HepG2 (cell line): ENCODE results near the gene APOLD1. TPM values are rescaled to one million over a fixed set of nuclear protein-coding genes. Genes with fewer than 3 reads are reported as not detected.

Experiments
- ATAC-seq: fragments of 200-7000 bp; cut with Tn5 transposase; 3 replicates; pipeline ENCODE4 v1.9.1; 2020; ENCODE audit warnings: mild to moderate bottlenecking, moderate library complexity
- BruUV-seq: library from RNA; stranded (reverse); fragments of 400-500 nt; replicated peaks from 2 replicates; lab custom pipeline; 2021; lab: Mats Ljungman, UMichigan
- CTCF ChIA-PET: fragments of 300-600 bp; formaldehyde crosslinking; extraction: SDS; loops from one replicate; lab custom pipeline; 2021; ENCODE audit warnings: low total read pairs, inconsistent platforms, low intra/inter-chr PET ratio; lab: Yijun Ruan, JAX
- POLR2A ChIA-PET: fragments of 350-600 bp; sonication (Branson Sonifier 250); formaldehyde crosslinking; loops from one replicate; lab custom pipeline; 2020; ENCODE audit warnings: antibody characterized with exemption, inconsistent platforms; lab: Yijun Ruan, JAX
- DNase-seq: peaks from one replicate; pipeline ENCODE4 v3.0.0-alpha.2; 2015; ENCODE audit warnings: low spot score
- FAIRE-seq: peaks from 3 replicates; lab custom pipeline; 2011; peaks lifted over from hg19 to GRCh38; lab: Jason Lieb, UNC
- H2AFZ ChIP-seq: one replicate; pipeline ENCODE4 v1.6.1; 2011; ENCODE audit warnings: low read length, inconsistent platforms
- H3K27ac ChIP-seq: fragments of 300-600 bp; 3 replicates; pipeline ENCODE4 v1.8.0; 2011; ENCODE audit warnings: mixed run types, mild to moderate bottlenecking, mixed read lengths, low read length, inconsistent platforms; ENCODE audit not compliant: insufficient read depth; ENCODE audit errors: extremely low read length
- H3K27me3 ChIP-seq, 2 experiments: fragments of 200-600 bp in 1 of 2; 2 replicates in 1 of 2; 3 replicates in 1 of 2; pipeline versions ENCODE4 v1.6.0 to v1.8.0; 2011; ENCODE audit warnings: low read length in 2 of 2, mild to moderate bottlenecking in 2 of 2, moderate library complexity in 2 of 2, inconsistent platforms in 1 of 2; ENCODE audit not compliant: insufficient read depth in 2 of 2, control insufficient read depth in 1 of 2
- H3K36me3 ChIP-seq, 2 experiments: fragments of 200-600 bp in 1 of 2; replicated peaks in 1 of 2; 2 replicates in 1 of 2; 3 replicates in 1 of 2; pipeline versions ENCODE4 v1.5.1 to v1.8.0; 2011; ENCODE audit warnings: low read length in 2 of 2, inconsistent platforms in 1 of 2; ENCODE audit not compliant: insufficient read depth in 2 of 2, control insufficient read depth in 1 of 2
- H3K4me1 ChIP-seq: 2 replicates; pipeline ENCODE4 v1.5.1; 2012; ENCODE audit warnings: low read length, inconsistent platforms; ENCODE audit not compliant: insufficient read depth
- H3K4me2 ChIP-seq: 2 replicates; pipeline ENCODE4 v1.6.0; 2011; ENCODE audit warnings: low read depth, low read length, inconsistent platforms
- H3K4me3 ChIP-seq, 3 experiments: fragments of 200-600 bp in 1 of 3; sonication (generic), shearing (Covaris generic) in 1 of 3; replicated peaks in 1 of 3; 2 replicates each; pipeline ENCODE4 v1.5.1; 2011 to 2016; ENCODE audit warnings: low read length in 3 of 3, inconsistent platforms in 2 of 3, low read depth in 2 of 3, mild to moderate bottlenecking in 2 of 3, control low read depth in 1 of 3, mixed read lengths in 1 of 3; ENCODE audit not compliant: insufficient read depth in 1 of 3
- H3K79me2 ChIP-seq: one replicate; pipeline ENCODE4 v1.6.1; 2011; ENCODE audit warnings: low read length, inconsistent platforms; ENCODE audit not compliant: insufficient read depth
- H3K9ac ChIP-seq: 2 replicates; pipeline ENCODE4 v1.6.0; 2011; ENCODE audit warnings: mild to moderate bottlenecking, low read depth, low read length, inconsistent platforms; ENCODE audit not compliant: insufficient read depth
- H3K9me3 ChIP-seq: 2 replicates; pipeline ENCODE4 v1.5.1; 2012; ENCODE audit warnings: mild to moderate bottlenecking, low read length
- H4K20me1 ChIP-seq: 2 replicates; pipeline ENCODE4 v1.6.0; 2011; ENCODE audit warnings: inconsistent platforms, mild to moderate bottlenecking, low read length, moderate library complexity; ENCODE audit not compliant: insufficient read depth
- ERF ChIP-seq: IDR thresholded peaks from 2 replicates; pipeline ENCODE4 v1.6.1; 2018; ENCODE audit warnings: missing biosample characterization, missing genetic modification reagents
- FOXA3 ChIP-seq: IDR thresholded peaks from 2 replicates; pipeline ENCODE4 v1.6.1; 2016; ENCODE audit warnings: missing genetic modification reagents, missing compliant biosample characterization
- NFAT5 ChIP-seq: sonication (generic); formaldehyde crosslinking; IDR thresholded peaks from 2 replicates; pipeline ENCODE4 v1.4.0; 2020; ENCODE audit warnings: missing genetic modification reagents
- NFIC ChIP-seq: IDR thresholded peaks from 2 replicates; pipeline ENCODE4 v1.6.1; 2012; ENCODE audit warnings: mild to moderate bottlenecking, low read length, inconsistent platforms
- SAFB2 ChIP-seq: sonication (generic); formaldehyde crosslinking; IDR thresholded peaks from 2 replicates; pipeline ENCODE4 v1.5.1; 2020; ENCODE audit warnings: missing genetic modification reagents, low read depth, mild to moderate bottlenecking, borderline replicate concordance
- SOX13 ChIP-seq, 3 experiments: fragments of 450-650 bp in 1 of 3; sonication (generic) in 1 of 3; formaldehyde crosslinking in 1 of 3; IDR thresholded peaks in 2 of 3; conservative IDR thresholded peaks in 1 of 3; 2 replicates each; pipeline versions ENCODE4 v1.5.0 to v1.6.1; 2016 to 2020; ENCODE audit warnings: antibody characterized with exemption in 1 of 3, mild to moderate bottlenecking in 1 of 3, missing compliant biosample characterization in 1 of 3, missing genetic modification reagents in 1 of 3, moderate library complexity in 1 of 3
- ZNF234 ChIP-seq: sonication (generic); formaldehyde crosslinking; conservative IDR thresholded peaks from 2 replicates; pipeline ENCODE4 v1.5.1; 2020; ENCODE audit warnings: mild to moderate bottlenecking, missing genetic modification reagents
- ZNF256 ChIP-seq: sonication (generic); formaldehyde crosslinking; conservative IDR thresholded peaks from 2 replicates; pipeline ENCODE4 v1.4.0; 2020; ENCODE audit warnings: missing genetic modification reagents
- ZNF552 ChIP-seq: sonication (generic); formaldehyde crosslinking; IDR thresholded peaks from 2 replicates; pipeline ENCODE4 v1.9.0; 2022; ENCODE audit warnings: missing genetic modification reagents, mild to moderate bottlenecking, borderline replicate concordance
- ZNF883 ChIP-seq: sonication (generic); formaldehyde crosslinking; IDR thresholded peaks from 2 replicates; pipeline ENCODE4 v1.5.1; 2020; ENCODE audit warnings: mild to moderate bottlenecking, missing genetic modification reagents; ENCODE audit errors: not compliant biosample characterization
- WGBS: methylation state at CpG from one replicate; pipeline ENCODE4 v1.1.6; 2017; ENCODE audit warnings: low lambda C conversion rate; 5-methylcytosine and 5-hydroxymethylcytosine counted together
- in situ Hi-C: cut with HindIII; loops from 2 replicates; pipeline ENCODE4 v1.10.0; 2017; ENCODE audit warnings: low pct_unique_long_range_greater_than_20kb; ENCODE audit not compliant: extremely low pct_ligation_motif_present
- intact Hi-C: fragments of 100-400 bp; cut with micrococcal nuclease; formaldehyde crosslinking; loops from one replicate; pipeline ENCODE4 v1.10.0; 2022; ENCODE audit not compliant: unreplicated experiment
- polyA plus RNA-seq, 8 experiments: library from polyadenylated mRNA; depleted of rRNA in 3 of 8; stranded (reverse) in 7 of 8; unstranded in 1 of 8; fragments of >200 nt; fragmentation: Illumina TruSeq in 4 of 8; extraction: Trizol in 4 of 8; gene quantifications; 2 replicates each; pipeline versions ENCODE4 v1.2.1 to v1.2.3, GENCODE V29; 2011 to 2016; ENCODE audit warnings: low read depth in 4 of 8, missing spikeins in 1 of 8, mixed read lengths in 1 of 8; ENCODE audit not compliant: insufficient read depth in 1 of 8
- total RNA-seq, 5 experiments: library from RNA; depleted of rRNA; stranded (reverse); fragments of >200 nt; fragmentation: Illumina TruSeq; extraction: Trizol; gene quantifications; 2 replicates each; pipeline ENCODE4 v1.2.3, GENCODE V29; 2016; ENCODE audit warnings: low read depth in 1 of 5

Gene APOLD1
- total and polyA plus RNA-seq, 2 of the 13 experiments (the other 11 are each of a cell fraction or from before 2014, with no cell fraction given), result 0.20 to 0.84 TPM

- ATAC-seq (no peak), DNase-seq (no peak), FAIRE-seq (no peak)
- CTCF ChIA-PET, result no interaction called here
- POLR2A ChIA-PET, result no interaction called here
- in situ Hi-C loops (loop anchor here (25.0 kb wide), 1 partner anchor 433 kb away; no protein-coding TSS in a partner anchor), intact Hi-C loops (no loop called here)
- peaks cover 0 to 3% of the 10 kb centered on the region in 2 experiments; a peak in 1 of 5 replicates for H3K27me3 ChIP-seq
- TF ChIP-seq ERF (no peak), ZNF256 (CRISPR knock-in tag) (no peak), ZNF552 (no peak)
- H4K20me1 ChIP-seq, result no peaks in the 10 kb centered on the region
- no peak overlapping the region for H3K4me3 ChIP-seq
- no TSS peak for BruUV-seq
- no peak overlapping the region for H3K4me2 ChIP-seq
- no peaks in the 10 kb centered on the region for H3K36me3 ChIP-seq
- no peaks in the 10 kb centered on the region for H3K9me3 ChIP-seq
- no peak overlapping the region for H3K9ac ChIP-seq
- peaks cover 15% of the 10 kb centered on the region for H3K4me1 ChIP-seq
- WGBS, result 79% methylated on average over 2 of the region's 2 CpGs
- no peak overlapping the region for H3K27ac ChIP-seq
- H3K79me2 ChIP-seq, result no peaks in the 10 kb centered on the region
- no peak overlapping the region for H2AFZ ChIP-seq
Observed at GRCh38 chr12:12779007-12779406, 6.5 kb upstream of the APOLD1 start.

- H4K20me1 ChIP-seq, result no peaks in the 10 kb centered on the region
- peaks cover 15% of the 10 kb centered on the region for H3K4me1 ChIP-seq
- no TSS peak for BruUV-seq
- in situ Hi-C loops (loop anchor here (25.0 kb wide), 1 partner anchor 433 kb away; no protein-coding TSS in a partner anchor), intact Hi-C loops (no loop called here)
- H2AFZ ChIP-seq, result no peak overlapping the region
- CTCF ChIA-PET, result no interaction called here
- POLR2A ChIA-PET, result no interaction called here
- H3K79me2 ChIP-seq, result no peaks in the 10 kb centered on the region
- DNase-seq (peak; percentile 59), FAIRE-seq (no peak), ATAC-seq (no peak)
- 33% methylated on average over 3 of the region's 3 CpGs for WGBS
- no peak overlapping the region for H3K4me3 ChIP-seq
- H3K4me2 ChIP-seq, result no peak overlapping the region
- no peak overlapping the region for H3K9ac ChIP-seq
- H3K27me3 ChIP-seq, result peaks cover 0 to 4% of the 10 kb centered on the region in 2 experiments; a peak in 1 of 5 replicates
- H3K36me3 ChIP-seq, result no peaks in the 10 kb centered on the region
- no peaks in the 10 kb centered on the region for H3K9me3 ChIP-seq
- H3K27ac ChIP-seq, result no peak overlapping the region
- TF ChIP-seq FOXA3 (peak; percentile 50; the same call in 1 of the 2 replicates), NFIC (0 out of 2 replicates have a peak, but pooled peaks have one; percentile 32), SOX13 (IDR thresholded peaks at IDR 0.05) (no peak), SOX13 (CRISPR knock-in tag; conservative IDR thresholded peaks at IDR 0.05 in 1 of 2, IDR thresholded peaks at IDR 0.05 in 1 of 2) (peak in 1 of 2 experiments; percentile 30; a peak in 1 of 4 replicates), SAFB2 (CRISPR knock-in tag) (no peak), NFAT5 (CRISPR knock-in tag) (no peak), ZNF234 (CRISPR knock-in tag) (no peak), ZNF883 (CRISPR knock-in tag) (no peak)
Observed at GRCh38 chr12:12779529-12779928, 5.9 kb upstream of the APOLD1 start.
